ENCODE measurements around the gene RECQL5.

DNA sequence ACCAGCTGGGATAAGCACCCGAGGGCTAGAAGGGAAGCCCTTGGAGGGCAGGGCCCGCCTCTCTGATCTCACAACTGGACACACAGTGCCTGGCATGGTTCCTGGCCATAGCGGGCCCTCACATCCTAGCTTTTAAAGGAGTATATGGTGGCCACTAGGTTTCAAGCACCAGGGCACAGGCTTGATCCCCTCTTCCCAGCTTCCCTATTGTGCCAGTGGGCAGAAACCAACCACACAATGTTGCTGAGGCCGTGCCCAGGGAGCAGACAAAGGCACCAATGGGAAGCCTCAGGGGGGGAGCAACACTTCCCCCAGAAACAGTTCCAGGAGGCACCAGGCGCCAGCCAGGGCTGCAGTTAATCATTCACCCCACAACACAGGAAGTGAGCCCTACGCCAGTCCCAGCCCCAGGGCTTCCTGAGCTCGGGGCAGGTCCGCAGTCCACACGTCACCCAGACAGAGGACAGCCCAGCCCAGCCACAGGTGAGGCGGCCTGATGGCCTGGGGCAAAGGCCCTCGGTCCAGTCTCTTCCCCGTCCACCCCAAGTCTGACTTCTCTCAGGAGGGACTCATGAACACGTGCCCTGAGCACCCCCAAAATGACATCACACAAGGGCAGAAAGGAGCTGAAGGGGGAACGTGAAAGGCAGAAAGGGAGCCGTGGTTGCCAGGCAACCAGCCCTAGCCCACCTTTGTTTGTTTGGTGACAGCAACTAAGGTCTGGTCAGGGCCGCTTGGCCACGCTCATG is 20.9 kb downstream of the RECQL5 start:
- TF ChIP-seq POLR2A (IDR thresholded peaks at IDR 0.05) (peak; percentile 84), EP300 (IDR thresholded peaks at IDR 0.05; ENCODE audit: low read depth) (no peak), CTCF (IDR thresholded peaks at IDR 0.05) (peak in 1 of 5 experiments; percentile 18)
